Endothelial cell (in vitro differentiated cells): ENCODE measurements around the gene GLYR1. TPM values are rescaled to one million over a fixed set of nuclear protein-coding genes. Genes with fewer than 3 reads are reported as not detected.
"Not testable (repeated sequence)": the region's sequence is repeated elsewhere in the genome, so short reads cannot be mapped to it uniquely, and the experiment has no call there.

Source experiments
- DNase-seq: peaks from one replicate; pipeline ENCODE4 v3.0.0; 2021; ENCODE audit warnings: low spot score
- H3K27ac Mint-ChIP-seq: one replicate; pipeline ENCODE4 v1.8.0; 2021; ENCODE audit warnings: mixed read lengths, inconsistent platforms; ENCODE audit not compliant: unreplicated experiment
- H3K27me3 Mint-ChIP-seq: one replicate; pipeline ENCODE4 v1.8.0; 2021; ENCODE audit warnings: mild to moderate bottlenecking, moderate library complexity, mixed read lengths, inconsistent platforms; ENCODE audit not compliant: unreplicated experiment
- H3K36me3 Mint-ChIP-seq: one replicate; pipeline ENCODE4 v1.8.0; 2021; ENCODE audit warnings: mild to moderate bottlenecking, low read depth, mixed read lengths, inconsistent platforms; ENCODE audit not compliant: unreplicated experiment
- H3K4me1 Mint-ChIP-seq: one replicate; pipeline ENCODE4 v1.8.0; 2021; ENCODE audit warnings: mild to moderate bottlenecking, mixed read lengths, inconsistent platforms; ENCODE audit not compliant: unreplicated experiment
- H3K4me3 Mint-ChIP-seq: one replicate; pipeline ENCODE4 v1.8.0; 2021; ENCODE audit warnings: mild to moderate bottlenecking, mixed read lengths, inconsistent platforms; ENCODE audit not compliant: unreplicated experiment
- H3K9me3 Mint-ChIP-seq: one replicate; pipeline ENCODE4 v1.8.0; 2021; ENCODE audit warnings: mixed read lengths, inconsistent platforms; ENCODE audit not compliant: unreplicated experiment
- CTCF ChIP-seq: fragments of 200-600 bp; sonication (generic); IDR thresholded peaks from one replicate; pipeline ENCODE4 v1.5.0; 2021; ENCODE audit warnings: antibody characterized with exemption; ENCODE audit not compliant: unreplicated experiment
- long read RNA-seq: library from polyadenylated mRNA; unstranded; transcript quantifications from one replicate; pipeline ENCODE4 v2.0.0, GENCODE V29; 2020; ENCODE audit not compliant: unreplicated experiment
- total RNA-seq: library from RNA; stranded (reverse); fragmentation: NEBNext Ultra II Directional; extraction: Animal tissue kit (Norgen Biotek cat#: 25700); gene quantifications from one replicate; pipeline ENCODE4 v1.2.1, GENCODE V29; 2021; ENCODE audit not compliant: unreplicated experiment

Gene GLYR1
- total RNA-seq: 111 TPM
- long read RNA-seq, partial matches to known transcripts: 5 of 12 reads
- long read RNA-seq, other reads (novel, unspliced or antisense): 6 of 12 reads

- TF ChIP-seq CTCF: no peak
- H3K4me3 Mint-ChIP-seq: peak within 1 kb of the TSS; percentile 95
- no peaks in the 10 kb centered on the region for H3K9me3 Mint-ChIP-seq
- H3K27ac Mint-ChIP-seq: peak within 1 kb of the TSS; percentile 85
- H3K27me3 Mint-ChIP-seq: peaks cover 6% of the 10 kb centered on the region
- peak; percentile 100 for DNase-seq
- H3K36me3 Mint-ChIP-seq: peaks cover 3% of the 10 kb centered on the region
- peaks cover 35% of the 10 kb centered on the region for H3K4me1 Mint-ChIP-seq
Measured at GRCh38 chr16:4846901-4847773, at the start of gene GLYR1, which contains the start of gene UBN1. TSS of gene GLYR1 (minus strand) at chr16:4847288. CDS start at chr16:4847265, 23 bp downstream. TSS of gene UBN1 (plus strand) at chr16:4847481. CDS start at chr16:4852918, 5,437 bp downstream.

- H3K27ac Mint-ChIP-seq, H3K4me3 Mint-ChIP-seq, H3K9me3 Mint-ChIP-seq, H3K4me1 Mint-ChIP-seq, DNase-seq, H3K36me3 Mint-ChIP-seq: not testable (repeated sequence)
- H3K27me3 Mint-ChIP-seq: peaks cover 15% of the 10 kb centered on the region
Measured at GRCh38 chr16:4896761-4897160, 49.7 kb upstream of the GLYR1 start.

- peaks cover 15% of the 10 kb centered on the region for H3K27me3 Mint-ChIP-seq
- H3K4me3 Mint-ChIP-seq: no peak overlapping the region
- no peaks in the 10 kb centered on the region for H3K9me3 Mint-ChIP-seq
- DNase-seq: no peak
- H3K36me3 Mint-ChIP-seq: peaks cover 6% of the 10 kb centered on the region
- H3K4me1 Mint-ChIP-seq: no peaks in the 10 kb centered on the region
- TF ChIP-seq CTCF: no peak
- H3K27ac Mint-ChIP-seq: no peak overlapping the region
Measured at GRCh38 chr16:4895366-4895765, 48.3 kb upstream of the GLYR1 start.

GRCh38 chr16:4894276-4895150, 47.4 kb upstream of the GLYR1 start:
- no peak for DNase-seq
- H3K4me3 Mint-ChIP-seq: no peak overlapping the region
- no peak for TF ChIP-seq CTCF
- H3K36me3 Mint-ChIP-seq: peaks cover 6% of the 10 kb centered on the region
- H3K9me3 Mint-ChIP-seq: no peaks in the 10 kb centered on the region
- no peak overlapping the region for H3K27ac Mint-ChIP-seq
- no peaks in the 10 kb centered on the region for H3K4me1 Mint-ChIP-seq
- H3K27me3 Mint-ChIP-seq: peaks cover 15% of the 10 kb centered on the region

- Mint-ChIP-seq H3K9me3 (no peaks in the 10 kb centered on the region), H3K27me3 (peaks cover 12% of the 10 kb centered on the region), H3K4me3 (no peak overlapping the region), H3K36me3 (peaks cover 7% of the 10 kb centered on the region), H3K4me1 (no peaks in the 10 kb centered on the region), H3K27ac (no peak overlapping the region)
- TF ChIP-seq CTCF: no peak
- no peak for DNase-seq
Measured at GRCh38 chr16:4893103-4893862, 46.2 kb upstream of the GLYR1 start.
